Esophagus muscularis mucosa (tissue), 3 donors: Measurements from ENCODE around the gene FLCN.

Source experiments
- POLR2A ChIP-seq: fragments of 450-650 bp; IDR thresholded peaks from one replicate; pipeline ENCODE4 v1.6.1; 2017; ENCODE audit warnings: antibody characterized with exemption, moderate library complexity, mild to moderate bottlenecking, low read depth
- TF ChIP-seq, protein P1 (sequence below), 3 experiments: fragments of 200-600 bp in 2 of 3; fragments of 450-650 bp in 1 of 3; sonication (generic) in 2 of 3; IDR thresholded peaks; one replicate each; pipeline ENCODE4 v1.5.1; 2017 to 2019; ENCODE audit warnings: antibody characterized with exemption in 3 of 3, mild to moderate bottlenecking in 2 of 3, moderate library complexity in 1 of 3

GRCh38 chr17:17285951-17286350 lies 49.0 kb upstream of the FLCN start:
- no peak for TF ChIP-seq POLR2A
- TF ChIP-seq, protein P1, sequence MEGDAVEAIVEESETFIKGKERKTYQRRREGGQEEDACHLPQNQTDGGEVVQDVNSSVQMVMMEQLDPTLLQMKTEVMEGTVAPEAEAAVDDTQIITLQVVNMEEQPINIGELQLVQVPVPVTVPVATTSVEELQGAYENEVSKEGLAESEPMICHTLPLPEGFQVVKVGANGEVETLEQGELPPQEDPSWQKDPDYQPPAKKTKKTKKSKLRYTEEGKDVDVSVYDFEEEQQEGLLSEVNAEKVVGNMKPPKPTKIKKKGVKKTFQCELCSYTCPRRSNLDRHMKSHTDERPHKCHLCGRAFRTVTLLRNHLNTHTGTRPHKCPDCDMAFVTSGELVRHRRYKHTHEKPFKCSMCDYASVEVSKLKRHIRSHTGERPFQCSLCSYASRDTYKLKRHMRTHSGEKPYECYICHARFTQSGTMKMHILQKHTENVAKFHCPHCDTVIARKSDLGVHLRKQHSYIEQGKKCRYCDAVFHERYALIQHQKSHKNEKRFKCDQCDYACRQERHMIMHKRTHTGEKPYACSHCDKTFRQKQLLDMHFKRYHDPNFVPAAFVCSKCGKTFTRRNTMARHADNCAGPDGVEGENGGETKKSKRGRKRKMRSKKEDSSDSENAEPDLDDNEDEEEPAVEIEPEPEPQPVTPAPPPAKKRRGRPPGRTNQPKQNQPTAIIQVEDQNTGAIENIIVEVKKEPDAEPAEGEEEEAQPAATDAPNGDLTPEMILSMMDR (IDR thresholded peaks at IDR 0.05): no peak
